ENCODE data around the gene SPECC1L. TPM values are rescaled to one million over a fixed set of nuclear protein-coding genes. Genes with fewer than 3 reads are reported as not detected.

The SPECC1L gene
- total RNA-seq, 1 donor from 2014 or later = 37.2 TPM

- no peak for DNase-seq
- Mint-ChIP-seq H3K9me3 (no peaks in the 10 kb centered on the region), H3K4me3 (no peak overlapping the region), H3K27ac (no peak overlapping the region), H3K36me3 (ENCODE audit: low read depth) (no peaks in the 10 kb centered on the region), H3K27me3 (no peaks in the 10 kb centered on the region), H3K4me1 (peaks cover 13% of the 10 kb centered on the region)
- intact Hi-C loops (cut with micrococcal nuclease) = no loop called here
Measured at GRCh38 chr22:24455751-24456426, 185.3 kb downstream of the SPECC1L start.

- Mint-ChIP-seq H3K9me3 (no peaks in the 10 kb centered on the region), H3K4me1 (peaks cover 12% of the 10 kb centered on the region), H3K27me3 (no peaks in the 10 kb centered on the region), H3K4me3 (no peak overlapping the region), H3K27ac (no peak overlapping the region), H3K36me3 (ENCODE audit: low read depth) (no peaks in the 10 kb centered on the region)
- intact Hi-C loops (cut with micrococcal nuclease) = no loop called here
- no peak for DNase-seq
Measured at GRCh38 chr22:24457894-24458420, 187.3 kb downstream of the SPECC1L start.

GRCh38 chr22:24459911-24460310, 189.3 kb downstream of the SPECC1L start:
- Mint-ChIP-seq H3K27ac (no peak overlapping the region), H3K4me1 (peaks cover 12% of the 10 kb centered on the region), H3K9me3 (no peaks in the 10 kb centered on the region), H3K4me3 (no peak overlapping the region), H3K27me3 (no peaks in the 10 kb centered on the region), H3K36me3 (ENCODE audit: low read depth) (no peaks in the 10 kb centered on the region)
- DNase-seq = no peak
- intact Hi-C loops (cut with micrococcal nuclease) = no loop called here

GRCh38 chr22:24460418-24461089, 189.9 kb downstream of the SPECC1L start:
- Mint-ChIP-seq H3K4me3 (peak overlapping the region; percentile 23), H3K9me3 (no peaks in the 10 kb centered on the region), H3K27me3 (no peaks in the 10 kb centered on the region), H3K27ac (peak overlapping the region; percentile 46), H3K4me1 (peaks cover 14% of the 10 kb centered on the region), H3K36me3 (ENCODE audit: low read depth) (no peaks in the 10 kb centered on the region)
- peak; percentile 75 for DNase-seq
- intact Hi-C loops (cut with micrococcal nuclease) = no loop called here

- H3K27me3 Mint-ChIP-seq = no peaks in the 10 kb centered on the region
- H3K27ac Mint-ChIP-seq = no peak overlapping the region
- H3K4me1 Mint-ChIP-seq = peaks cover 16% of the 10 kb centered on the region
- no peaks in the 10 kb centered on the region for H3K36me3 Mint-ChIP-seq (ENCODE audit: low read depth)
- H3K4me3 Mint-ChIP-seq = no peak overlapping the region
- intact Hi-C loops (cut with micrococcal nuclease) = no loop called here
- H3K9me3 Mint-ChIP-seq = no peaks in the 10 kb centered on the region
- no peak for DNase-seq
Measured at GRCh38 chr22:24463071-24463760, 192.6 kb downstream of the SPECC1L start.

GRCh38 chr22:24465566-24465965, 194.9 kb downstream of the SPECC1L start:
- Mint-ChIP-seq H3K27ac (peak overlapping the region; percentile 6), H3K4me1 (peaks cover 7% of the 10 kb centered on the region), H3K9me3 (no peaks in the 10 kb centered on the region), H3K27me3 (no peaks in the 10 kb centered on the region), H3K36me3 (ENCODE audit: low read depth) (no peaks in the 10 kb centered on the region), H3K4me3 (no peak overlapping the region)
- intact Hi-C loops (cut with micrococcal nuclease) = no loop called here
- no peak for DNase-seq

GRCh38 chr22:24465975-24466374, 195.3 kb downstream of the SPECC1L start:
- H3K27me3 Mint-ChIP-seq = no peaks in the 10 kb centered on the region
- H3K9me3 Mint-ChIP-seq = no peaks in the 10 kb centered on the region
- no peaks in the 10 kb centered on the region for H3K36me3 Mint-ChIP-seq (ENCODE audit: low read depth)
- no peak overlapping the region for H3K4me3 Mint-ChIP-seq
- intact Hi-C loops (cut with micrococcal nuclease) = no loop called here
- no peak for DNase-seq
- peaks cover 4% of the 10 kb centered on the region for H3K4me1 Mint-ChIP-seq
- H3K27ac Mint-ChIP-seq = no peak overlapping the region

- H3K27me3 Mint-ChIP-seq = no peaks in the 10 kb centered on the region
- DNase-seq = no peak
Measured at GRCh38 chr22:24466716-24467328, 196.2 kb downstream of the SPECC1L start.

GRCh38 chr22:24467340-24467739, 196.7 kb downstream of the SPECC1L start:
- H3K9me3 Mint-ChIP-seq = no peaks in the 10 kb centered on the region
- no peaks in the 10 kb centered on the region for H3K27me3 Mint-ChIP-seq
- no peaks in the 10 kb centered on the region for H3K36me3 Mint-ChIP-seq (ENCODE audit: low read depth)
- no peak for DNase-seq
- no peak overlapping the region for H3K27ac Mint-ChIP-seq
- H3K4me3 Mint-ChIP-seq = no peak overlapping the region
- H3K4me1 Mint-ChIP-seq = peaks cover 4% of the 10 kb centered on the region
- intact Hi-C loops (cut with micrococcal nuclease) = no loop called here

More at GRCh38 chr22:24466716-24467328, 196.2 kb downstream of the SPECC1L start:
- H3K36me3 Mint-ChIP-seq (ENCODE audit: low read depth) = no peaks in the 10 kb centered on the region
- no peak overlapping the region for H3K27ac Mint-ChIP-seq
- intact Hi-C loops (cut with micrococcal nuclease) = no loop called here
- no peak overlapping the region for H3K4me3 Mint-ChIP-seq
- H3K4me1 Mint-ChIP-seq = peaks cover 4% of the 10 kb centered on the region
- H3K9me3 Mint-ChIP-seq = no peaks in the 10 kb centered on the region

Other genes starting within 250 kb of the SPECC1L start
- gene SUSD2, start 89.3 kb upstream of the SPECC1L start, total RNA-seq = 0.75 and 0.78 TPM in 2 replicates
- 0.07 TPM in 1 of 2 replicates, not detected in the other for gene GGT5, start 25.7 kb upstream of the SPECC1L start, total RNA-seq
- gene ADORA2A, start 156.8 kb downstream of the SPECC1L start, total RNA-seq = 34.9 and 36.2 TPM in 2 replicates
- gene UPB1, start 224.5 kb downstream of the SPECC1L start, total RNA-seq = 0.12 TPM in 2 replicates

Measured in activated CD4-positive, alpha-beta T cell treated with anti-CD3 and anti-CD28 coated beads, Interleukin-2, amount 10 ng/mL, durations not matched to agents 24 days and 14 days (primary cell).